Mesothelial cell of epicardium (in vitro differentiated cells): ENCODE results near the gene NUP50. TPM values are rescaled to one million over a fixed set of nuclear protein-coding genes. Genes with fewer than 3 reads are reported as not detected.

Experiments used
- DNase-seq, 2 experiments: peaks; one replicate each; pipeline ENCODE4 v3.0.0; 2021; ENCODE audit warnings: low spot score in 2 of 2; ENCODE audit not compliant: unreplicated experiment in 2 of 2
- H3K27ac Mint-ChIP-seq: 2 replicates; pipeline ENCODE4 v1.8.0; 2021; ENCODE audit warnings: mixed read lengths
- H3K27me3 Mint-ChIP-seq: 2 replicates; pipeline ENCODE4 v1.8.0; 2021; ENCODE audit warnings: low read depth, mixed read lengths
- H3K36me3 Mint-ChIP-seq: 2 replicates; pipeline ENCODE4 v1.8.0; 2021; ENCODE audit warnings: mixed read lengths
- H3K4me1 Mint-ChIP-seq: 2 replicates; pipeline ENCODE4 v1.8.0; 2021; ENCODE audit warnings: mixed read lengths
- H3K4me3 Mint-ChIP-seq: 2 replicates; pipeline ENCODE4 v1.8.0; 2021; ENCODE audit warnings: mild to moderate bottlenecking, moderate library complexity, mixed read lengths
- H3K9me3 Mint-ChIP-seq: 2 replicates; pipeline ENCODE4 v1.8.0; 2021; ENCODE audit warnings: mixed read lengths
- total RNA-seq: library from RNA; stranded (reverse); gene quantifications from 3 replicates; pipeline ENCODE4 v1.2.1, GENCODE V29; 2021
- TF ChIP-seq, protein P1 (sequence below): fragments of 200-600 bp; sonication (generic); IDR thresholded peaks from one replicate; pipeline ENCODE4 v1.5.0; 2021; ENCODE audit warnings: antibody characterized with exemption; ENCODE audit not compliant: unreplicated experiment

Gene NUP50
- 45.8 to 54.6 TPM (median 52.9 TPM) in 3 replicates for total RNA-seq

- Mint-ChIP-seq H3K36me3 (peaks cover 6% of the 10 kb centered on the region), H3K27ac (peak within 1 kb of the TSS; percentile 97), H3K4me1 (peaks cover 33% of the 10 kb centered on the region), H3K27me3 (no peaks in the 10 kb centered on the region), H3K4me3 (peak within 1 kb of the TSS; percentile 89), H3K9me3 (no peaks in the 10 kb centered on the region)
- peak; percentile 96 to 99 for DNase-seq
- TF ChIP-seq, protein P1, sequence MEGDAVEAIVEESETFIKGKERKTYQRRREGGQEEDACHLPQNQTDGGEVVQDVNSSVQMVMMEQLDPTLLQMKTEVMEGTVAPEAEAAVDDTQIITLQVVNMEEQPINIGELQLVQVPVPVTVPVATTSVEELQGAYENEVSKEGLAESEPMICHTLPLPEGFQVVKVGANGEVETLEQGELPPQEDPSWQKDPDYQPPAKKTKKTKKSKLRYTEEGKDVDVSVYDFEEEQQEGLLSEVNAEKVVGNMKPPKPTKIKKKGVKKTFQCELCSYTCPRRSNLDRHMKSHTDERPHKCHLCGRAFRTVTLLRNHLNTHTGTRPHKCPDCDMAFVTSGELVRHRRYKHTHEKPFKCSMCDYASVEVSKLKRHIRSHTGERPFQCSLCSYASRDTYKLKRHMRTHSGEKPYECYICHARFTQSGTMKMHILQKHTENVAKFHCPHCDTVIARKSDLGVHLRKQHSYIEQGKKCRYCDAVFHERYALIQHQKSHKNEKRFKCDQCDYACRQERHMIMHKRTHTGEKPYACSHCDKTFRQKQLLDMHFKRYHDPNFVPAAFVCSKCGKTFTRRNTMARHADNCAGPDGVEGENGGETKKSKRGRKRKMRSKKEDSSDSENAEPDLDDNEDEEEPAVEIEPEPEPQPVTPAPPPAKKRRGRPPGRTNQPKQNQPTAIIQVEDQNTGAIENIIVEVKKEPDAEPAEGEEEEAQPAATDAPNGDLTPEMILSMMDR = no peak
These were observed at the start of gene NUP50 for GRCh38 chr22:45163451-45164269. Gene NUP50 (plus strand): TSS chr22:45163925. CDS start chr22:45168178, 4,253 bp downstream.

GRCh38 chr22:45120440-45120839 lies 43.3 kb upstream of the NUP50 start:
- TF ChIP-seq, protein P1 = no peak
- Mint-ChIP-seq H3K36me3 (no peaks in the 10 kb centered on the region), H3K4me1 (peaks cover 3% of the 10 kb centered on the region), H3K4me3 (no peak overlapping the region), H3K9me3 (peaks cover 15% of the 10 kb centered on the region), H3K27me3 (peaks cover 5% of the 10 kb centered on the region), H3K27ac (no peak overlapping the region)
- no peak for DNase-seq

DNA sequence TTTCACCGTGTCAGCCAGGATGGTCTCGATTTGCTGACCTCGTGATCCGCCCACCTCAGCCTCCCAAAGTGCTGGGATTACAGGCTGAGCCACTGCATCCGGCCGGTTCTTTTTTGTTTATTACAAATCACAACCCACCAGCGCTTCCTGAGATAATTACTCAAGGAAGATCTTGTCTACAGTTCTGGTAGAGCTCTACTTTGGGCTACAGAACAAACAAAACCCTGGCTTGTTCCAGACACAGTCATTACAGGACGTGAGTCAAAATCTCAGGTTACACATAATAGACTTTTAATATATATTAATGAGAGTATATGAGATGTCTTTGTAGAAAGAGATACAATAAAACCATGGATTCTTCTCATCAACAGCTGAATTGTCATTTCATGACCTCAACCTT lies 42.8 kb upstream of the NUP50 start:
- no peak for DNase-seq
- no peak overlapping the region for H3K27ac Mint-ChIP-seq
- peaks cover 5% of the 10 kb centered on the region for H3K27me3 Mint-ChIP-seq
- TF ChIP-seq, protein P1 = no peak
- no peaks in the 10 kb centered on the region for H3K36me3 Mint-ChIP-seq
- peaks cover 3% of the 10 kb centered on the region for H3K4me1 Mint-ChIP-seq
- H3K9me3 Mint-ChIP-seq = peaks cover 15% of the 10 kb centered on the region
- no peak overlapping the region for H3K4me3 Mint-ChIP-seq

DNA sequence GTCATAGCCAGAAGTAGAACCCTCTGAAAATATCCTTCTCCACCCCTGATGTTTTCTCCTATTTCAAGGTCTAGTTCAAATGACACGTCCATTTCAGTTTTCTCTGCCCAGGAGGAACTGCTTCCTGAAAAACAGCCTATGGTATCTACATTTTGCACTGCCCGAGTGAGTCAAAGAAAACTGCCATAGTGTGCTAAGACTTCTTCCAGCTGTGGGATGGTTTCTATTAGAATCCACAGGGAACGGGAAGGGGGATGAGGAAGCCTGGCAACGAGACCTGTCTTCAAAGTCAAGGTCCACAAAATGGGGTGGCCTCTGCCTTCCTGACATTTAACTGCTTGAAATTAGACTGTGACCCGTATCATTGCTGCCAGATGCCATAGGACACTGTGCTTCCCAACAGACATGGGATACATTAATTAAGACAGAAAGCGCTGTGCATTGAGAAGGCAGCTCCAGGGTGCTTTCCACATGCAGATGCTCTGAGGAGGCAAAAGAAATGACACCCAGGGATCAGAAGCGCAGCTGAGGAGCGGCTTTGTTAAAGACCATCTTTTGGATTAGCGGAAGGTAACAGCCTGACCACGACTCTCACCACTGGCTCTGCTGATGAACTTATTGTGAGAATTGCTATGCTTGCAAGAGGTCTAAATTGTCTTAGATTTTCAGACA lies 39.4 kb upstream of the NUP50 start:
- no peak for DNase-seq
- no peak overlapping the region for H3K27ac Mint-ChIP-seq
- peaks cover 5% of the 10 kb centered on the region for H3K9me3 Mint-ChIP-seq
- peaks cover 3% of the 10 kb centered on the region for H3K4me1 Mint-ChIP-seq
- TF ChIP-seq, protein P1 = no peak
- no peaks in the 10 kb centered on the region for H3K36me3 Mint-ChIP-seq
- no peak overlapping the region for H3K4me3 Mint-ChIP-seq
- peaks cover 8% of the 10 kb centered on the region for H3K27me3 Mint-ChIP-seq

GRCh38 chr22:45125188-45125587 lies 38.5 kb upstream of the NUP50 start:
- peaks cover 3% of the 10 kb centered on the region for H3K4me1 Mint-ChIP-seq
- H3K27me3 Mint-ChIP-seq = peaks cover 8% of the 10 kb centered on the region
- DNase-seq = no peak
- H3K9me3 Mint-ChIP-seq = no peaks in the 10 kb centered on the region
- TF ChIP-seq, protein P1 = no peak
- no peaks in the 10 kb centered on the region for H3K36me3 Mint-ChIP-seq
- H3K4me3 Mint-ChIP-seq = no peak overlapping the region
- peak overlapping the region; percentile 39 for H3K27ac Mint-ChIP-seq
